RPMI7951 (cell line): ENCODE measurements around the gene CMTM6. TPM values are rescaled to one million over a fixed set of nuclear protein-coding genes. Genes with fewer than 3 reads are reported as not detected.
"Not testable (repeated sequence)": the region's sequence is repeated elsewhere in the genome, so short reads cannot be mapped to it uniquely, and the experiment has no call there.

ENCODE experiments used
- DNase-seq: peaks from one replicate; pipeline ENCODE4 v3.0.0-alpha.2; 2012; ENCODE audit warnings: low read depth
- total RNA-seq: library from RNA; depleted of rRNA; stranded (reverse); fragments of >200 nt; shearing (Covaris generic); gene quantifications from 2 replicates; pipeline ENCODE4 v1.2.3, GENCODE V29; 2014

Gene CMTM6
- total RNA-seq, 1 experiment from 2014 or later, result 203 TPM

GRCh38 chr3:32466808-32467207 is 35.8 kb downstream of the CMTM6 start:
- not testable (repeated sequence) for DNase-seq

DNA sequence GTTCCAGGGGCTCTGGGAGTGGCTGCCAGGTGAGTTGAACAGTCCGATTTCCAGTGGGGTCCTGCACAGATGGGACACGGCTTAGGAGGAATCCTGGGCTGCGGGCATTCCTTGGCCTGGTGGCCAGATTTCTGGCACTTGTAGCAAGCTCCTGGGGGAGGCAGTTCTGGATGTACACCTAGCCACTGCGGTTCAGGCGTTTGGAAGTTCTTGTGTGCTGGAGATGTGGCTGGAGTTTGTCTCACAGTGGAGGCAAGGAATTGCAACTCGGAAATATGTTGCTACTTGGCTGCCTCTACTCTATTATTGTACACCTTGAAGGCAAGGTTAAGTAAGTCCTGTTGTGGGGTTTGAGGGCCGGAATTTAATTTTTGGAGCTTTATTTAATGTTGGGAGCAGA is 37.9 kb downstream of the CMTM6 start:
- DNase-seq, result not testable (repeated sequence)

GRCh38 chr3:32463415-32463814 is 39.2 kb downstream of the CMTM6 start:
- DNase-seq, result not testable (repeated sequence)

DNA sequence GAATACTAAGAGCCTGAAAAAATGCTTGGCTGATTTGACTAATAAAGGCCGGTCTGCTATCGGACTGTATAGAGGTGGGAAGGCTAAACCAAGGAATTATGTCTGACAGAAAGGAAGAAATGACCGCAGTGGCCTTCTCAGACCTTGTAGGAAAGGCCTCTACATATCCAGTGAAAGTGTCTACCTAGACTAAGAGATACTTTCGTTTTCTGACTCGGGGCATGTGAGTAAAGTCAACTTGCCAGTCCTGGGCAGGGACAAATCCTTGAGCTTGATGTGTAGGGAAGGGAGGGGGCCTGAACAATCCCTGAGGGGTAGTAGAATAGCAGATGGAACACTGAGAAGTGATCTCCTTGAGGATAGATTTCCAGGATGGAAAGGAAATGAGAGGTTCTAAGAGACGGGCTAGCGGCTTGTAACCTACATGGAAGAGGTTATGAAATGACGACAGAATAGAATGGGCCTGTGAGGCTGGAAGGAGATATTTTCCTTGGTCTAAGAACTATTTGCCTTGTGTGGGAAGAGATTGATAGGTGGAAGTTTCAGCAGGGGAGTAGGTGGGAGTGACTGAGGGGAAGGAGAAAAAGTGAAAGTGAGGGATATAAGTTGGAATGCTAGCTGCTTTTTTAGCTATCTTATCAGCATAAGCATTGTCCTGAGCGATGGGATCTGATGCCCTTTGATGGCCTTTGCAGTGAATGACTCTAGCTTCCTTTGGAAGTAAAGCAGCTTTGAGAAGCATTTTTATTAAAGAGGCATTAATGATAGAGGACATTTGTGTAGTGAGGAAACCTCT is 40.3 kb downstream of the CMTM6 start:
- DNase-seq, result not testable (repeated sequence)

- not testable (repeated sequence) for DNase-seq
Measured at GRCh38 chr3:32460817-32461496, 41.7 kb downstream of the CMTM6 start.

DNA sequence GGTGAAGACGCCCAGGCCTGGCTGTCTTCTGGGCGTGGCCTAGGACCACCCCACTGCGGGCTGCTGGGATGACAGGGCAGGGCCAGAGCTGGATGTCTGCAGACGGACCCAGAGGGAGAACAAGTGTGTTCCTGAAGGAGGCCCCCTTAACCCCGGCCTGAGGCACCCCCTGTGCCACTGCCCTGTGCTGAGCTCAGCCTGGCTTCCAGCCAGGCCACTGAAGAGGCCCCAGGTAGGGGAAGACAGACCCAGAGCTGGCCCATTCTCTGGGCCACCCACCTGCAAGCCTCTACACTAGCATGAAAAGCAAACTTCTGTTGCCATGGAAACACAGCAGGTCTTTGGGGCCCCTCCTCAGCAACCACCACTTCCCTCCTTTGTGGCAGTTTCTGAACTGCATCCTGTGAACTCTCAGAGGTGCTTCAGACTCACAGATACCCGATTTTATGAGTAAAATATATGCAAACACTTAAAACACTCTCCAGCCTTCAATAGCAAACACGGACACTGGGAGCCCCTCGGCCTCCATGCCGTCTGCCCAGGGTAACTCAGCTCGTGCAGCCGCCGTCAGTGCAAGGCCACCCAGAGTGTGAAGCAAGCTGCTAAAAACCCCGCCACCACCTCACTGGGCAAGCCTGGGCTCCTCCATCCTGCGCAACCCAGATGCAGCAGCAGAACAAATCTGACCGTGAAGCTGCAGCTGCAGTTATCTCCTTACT is 42.5 kb downstream of the CMTM6 start:
- no peak for DNase-seq

DNA sequence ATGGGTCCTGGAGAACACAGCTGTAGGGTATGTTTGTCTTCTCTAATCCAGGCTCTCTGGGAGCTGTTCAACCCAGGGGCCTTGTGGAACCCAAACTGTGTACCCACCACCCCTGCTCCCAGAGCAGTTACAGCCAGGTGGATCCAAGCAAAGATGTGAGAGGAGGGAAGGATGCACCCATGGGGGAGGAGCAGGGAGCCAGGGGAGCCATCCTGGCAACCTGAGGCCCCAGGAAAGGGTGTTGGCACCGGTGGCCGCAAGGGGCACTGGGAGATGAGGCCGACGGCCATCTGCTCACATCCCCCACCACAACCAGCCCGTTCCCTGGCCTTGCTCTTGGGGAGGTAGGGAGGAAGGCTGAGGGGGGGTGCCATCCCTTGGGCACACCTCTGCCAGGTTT is 43.2 kb downstream of the CMTM6 start:
- no peak for DNase-seq

GRCh38 chr3:32457971-32458471 is 44.6 kb downstream of the CMTM6 start:
- no peak for DNase-seq

GRCh38 chr3:32456429-32457130 is 46.1 kb downstream of the CMTM6 start:
- DNase-seq, result no peak

- DNase-seq, result no peak
Measured at GRCh38 chr3:32455609-32456428, 46.8 kb downstream of the CMTM6 start.

DNA sequence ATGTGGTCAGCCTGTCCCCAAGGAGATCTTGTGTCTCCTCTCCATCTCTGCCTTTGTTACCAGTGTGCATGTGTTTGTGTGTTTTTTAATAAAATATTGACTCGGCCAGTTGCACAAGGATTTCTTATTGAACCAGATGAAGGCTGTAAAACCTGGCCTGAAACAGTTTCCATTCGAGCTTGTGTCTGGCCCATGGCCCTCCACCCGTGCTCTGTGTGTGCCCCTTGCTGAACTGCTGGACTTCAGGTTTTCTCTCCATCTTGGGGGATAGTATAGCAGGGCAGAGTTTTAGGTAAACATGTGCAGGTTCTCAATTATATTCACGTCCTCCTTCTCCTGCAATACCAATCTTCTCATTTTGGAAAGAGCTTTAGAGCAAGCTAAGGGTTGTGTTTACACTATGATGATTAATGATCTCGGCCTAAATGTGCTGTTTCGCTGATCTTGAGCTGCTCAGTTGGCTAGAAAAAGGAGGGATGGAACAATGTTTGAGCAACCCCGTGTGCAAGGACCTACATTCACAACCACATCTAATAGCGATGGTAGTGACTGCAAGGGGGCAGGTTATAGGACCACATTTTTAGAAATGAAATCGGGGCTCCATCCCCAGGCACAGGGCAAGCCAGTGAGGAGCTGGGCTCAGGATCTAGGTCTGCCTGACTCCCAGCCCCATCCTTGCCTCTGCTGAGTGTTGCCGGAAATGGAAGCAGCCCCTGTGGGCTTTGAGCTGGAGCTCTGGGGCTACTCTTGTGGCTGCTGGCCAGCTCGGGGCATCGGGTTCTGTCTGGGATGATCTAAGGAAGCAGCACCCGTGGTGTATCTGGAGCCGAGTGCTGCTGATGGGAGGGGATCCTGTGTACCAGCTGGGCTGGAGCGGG is 47.7 kb downstream of the CMTM6 start:
- DNase-seq, result no peak

DNA sequence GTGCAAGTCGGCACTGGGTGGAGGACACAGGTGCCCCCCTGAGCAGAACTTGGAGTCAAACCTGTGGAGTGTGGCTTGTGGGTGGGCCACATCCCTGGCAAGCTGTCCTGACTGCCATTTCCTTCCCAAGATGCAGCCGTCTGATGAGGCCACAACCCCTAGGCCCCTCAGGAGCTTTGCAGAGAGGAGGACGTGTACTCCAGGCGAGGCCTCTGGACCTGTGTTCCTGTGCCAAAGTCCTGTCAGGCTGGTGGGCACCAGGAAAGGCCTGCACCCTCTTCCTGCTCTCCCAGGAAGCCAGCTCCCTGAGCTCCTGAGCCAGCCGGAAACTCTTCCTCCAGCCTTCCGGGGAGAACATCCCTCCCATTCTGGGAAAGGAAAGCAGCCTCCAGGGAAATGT is 48.5 kb downstream of the CMTM6 start:
- DNase-seq, result no peak

DNA sequence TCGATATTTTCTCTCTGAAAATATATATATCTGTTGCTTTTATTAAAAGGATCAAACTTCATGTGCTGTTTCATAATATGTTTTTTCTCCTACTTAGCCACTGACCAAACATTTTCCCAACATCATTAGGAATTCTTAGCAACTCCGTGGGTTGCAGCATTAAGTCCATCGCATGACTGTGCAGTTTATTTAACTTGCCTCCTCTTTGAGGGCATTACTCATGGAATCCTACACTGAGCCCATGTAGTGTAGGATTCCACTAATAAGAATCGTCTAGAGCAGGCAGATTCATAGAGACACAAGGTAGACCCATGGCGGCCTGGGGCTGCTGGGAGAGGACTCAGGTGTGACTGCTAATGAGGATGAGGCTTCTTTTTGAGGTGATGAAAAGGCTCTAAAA is 49.3 kb downstream of the CMTM6 start:
- DNase-seq, result no peak

- no peak for DNase-seq
Measured at GRCh38 chr3:32452009-32452408, 50.6 kb downstream of the CMTM6 start.

DNA sequence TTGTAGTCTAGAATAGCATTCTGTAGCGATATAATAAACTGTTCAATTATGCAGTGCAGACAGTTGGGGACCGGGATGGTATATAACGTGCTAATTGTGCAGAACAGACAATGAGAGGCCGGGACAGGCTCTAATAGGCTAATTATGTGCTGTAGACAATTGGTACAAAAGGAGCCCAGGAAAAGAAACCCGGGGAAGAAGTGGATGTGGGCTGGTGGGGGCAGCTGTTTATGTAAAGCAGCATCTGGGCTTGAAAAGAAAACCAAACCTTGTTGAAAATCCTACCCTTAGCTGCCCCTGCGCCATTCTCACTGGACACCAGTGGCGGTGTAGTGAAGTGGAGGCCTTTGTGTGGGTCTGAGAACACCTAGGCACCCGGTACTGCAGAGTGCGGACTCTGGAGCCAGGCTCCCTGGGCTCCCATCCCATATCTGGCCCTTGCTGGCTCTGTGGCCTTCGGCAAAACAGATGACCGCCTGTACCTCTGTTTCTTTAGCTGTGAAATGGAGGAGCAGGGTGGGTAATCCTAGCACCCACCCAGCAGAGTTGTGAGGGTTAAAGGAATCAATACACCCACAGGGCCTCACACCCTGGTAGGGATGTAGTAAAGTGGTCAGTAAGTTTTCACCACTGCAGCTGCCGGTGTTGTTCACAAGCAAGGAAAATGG is 51.5 kb downstream of the CMTM6 start:
- DNase-seq, result no peak

DNA sequence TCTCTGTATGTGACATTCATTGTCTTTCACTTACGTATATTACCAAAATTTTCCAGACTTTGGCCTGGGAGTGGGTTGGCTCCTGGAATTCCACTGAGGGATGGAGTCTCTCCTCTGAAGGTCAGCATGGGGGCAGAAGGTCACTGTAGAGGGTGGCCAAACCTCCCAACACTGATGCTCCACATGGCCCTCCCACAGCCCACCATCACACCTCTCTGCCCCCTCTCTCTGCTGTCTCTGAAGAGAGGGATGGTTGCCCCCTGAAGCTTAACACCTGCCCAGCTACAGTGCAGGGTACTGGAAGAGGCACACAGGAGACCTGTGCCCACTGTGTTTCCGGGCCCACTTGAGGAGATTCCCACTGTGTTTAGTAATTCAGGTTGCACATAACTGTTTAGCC is 52.2 kb downstream of the CMTM6 start:
- DNase-seq, result no peak

- DNase-seq, result no peak
Measured at GRCh38 chr3:32449691-32450090, 53.0 kb downstream of the CMTM6 start.

DNA sequence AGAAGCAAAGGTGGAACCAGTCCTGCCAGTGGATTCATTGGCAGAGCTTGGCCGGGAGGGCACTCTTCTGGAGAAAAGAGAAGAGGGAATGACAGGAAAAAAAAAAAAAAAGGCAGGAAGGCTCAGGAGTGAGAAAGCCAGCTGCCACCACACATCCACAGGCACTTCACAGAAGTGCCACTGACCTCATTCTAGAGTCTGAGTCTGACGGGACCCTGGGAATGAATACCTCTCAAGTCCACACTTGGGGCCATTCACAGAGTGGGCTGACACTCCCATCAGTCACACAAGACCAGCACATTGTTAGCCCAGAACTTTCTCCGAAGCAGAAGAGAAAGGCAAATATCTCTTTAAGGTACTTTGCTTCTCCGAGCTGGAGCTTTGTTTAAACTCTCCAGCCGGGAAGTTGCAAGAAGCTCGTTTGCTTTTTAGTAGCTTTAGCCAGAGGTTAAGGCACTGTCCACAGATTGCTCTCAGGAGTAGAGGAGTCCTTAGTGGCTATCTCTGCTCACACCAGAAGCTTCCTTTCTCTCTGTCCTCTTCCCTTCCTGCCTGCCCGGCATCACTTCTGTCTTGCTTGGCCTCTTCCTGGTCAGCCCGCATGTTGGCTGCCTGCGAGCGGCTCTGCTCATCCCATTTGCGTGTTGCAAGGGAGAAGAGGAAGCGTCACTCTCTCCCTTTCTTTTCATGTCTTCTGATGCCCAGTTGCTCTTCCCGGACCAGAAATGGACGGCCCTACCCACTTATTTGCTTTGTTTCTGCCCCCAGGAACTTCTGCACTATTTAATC is 53.8 kb downstream of the CMTM6 start:
- DNase-seq, result no peak
